ENCODE results near the gene ZSCAN31. TPM values are rescaled to one million over a fixed set of nuclear protein-coding genes. Genes with fewer than 3 reads are reported as not detected.

ZSCAN31 gene
- total and polyA plus RNA-seq, 4 donors, result 4.4 to 10.9 (median 7.9) TPM

DNA sequence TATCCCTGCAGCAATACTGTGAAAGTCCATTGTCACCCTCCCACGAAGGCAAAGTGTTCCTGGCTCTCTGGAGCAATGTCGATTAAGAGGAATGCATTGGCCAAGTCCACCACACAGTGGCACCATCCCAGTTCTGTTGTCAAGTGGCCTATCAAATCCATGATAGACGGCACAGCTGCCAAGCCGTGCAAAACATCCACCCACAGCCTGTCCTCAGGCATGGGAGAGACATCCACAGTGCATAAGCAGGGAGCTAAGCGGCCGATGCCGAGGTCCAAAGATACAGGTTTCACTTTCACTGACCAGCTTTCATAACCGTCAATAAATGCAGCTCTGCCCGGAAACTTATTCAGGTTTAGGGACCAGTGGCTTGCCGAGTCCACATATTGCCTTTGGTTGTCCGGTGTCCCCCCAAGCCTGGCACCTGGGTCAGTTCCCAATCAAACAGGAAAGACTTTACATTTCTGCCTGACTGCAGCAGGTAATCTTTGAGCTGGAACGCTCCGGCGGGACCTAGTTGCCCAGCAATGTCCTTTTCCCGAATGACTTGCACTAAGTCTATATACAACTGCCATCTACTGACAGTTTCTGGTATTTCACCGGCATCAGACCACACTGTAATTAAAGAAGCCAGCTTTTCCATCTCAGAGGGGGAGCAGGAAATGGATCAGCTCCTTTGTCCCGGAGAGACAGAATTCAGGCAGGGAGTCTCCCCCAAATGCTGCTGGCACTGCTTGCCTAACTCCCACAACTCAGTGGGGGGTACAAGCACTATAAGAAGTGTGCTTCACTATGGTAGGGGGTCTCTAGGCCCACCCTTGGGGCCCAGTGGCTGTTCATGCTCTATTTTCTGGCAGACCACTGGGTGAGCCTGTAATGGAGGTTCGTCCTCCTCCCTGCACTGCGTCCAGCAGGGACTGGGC, 20.1 kb upstream of the ZSCAN31 start:
- WGBS, 2 donors, result 1 to 2% methylated on average over 19 of the region's 19 CpGs
- H3K4me3 ChIP-seq (ENCODE audit: low read length in 2 of 2), result peak overlapping the region; percentile 48 to 75
- intact Hi-C loops (cut with DNase I), result loop anchor here (2.0 to 10.0 kb wide), 6 partner anchors 74 to 221 kb away; partner anchors contain the start of genes NKAPL (in 2 of the 2), ZKSCAN4 (in 2 of the 2), ZSCAN9 (in 2 of the 2) and PGBD1 (in 1 of the 2)

DNA sequence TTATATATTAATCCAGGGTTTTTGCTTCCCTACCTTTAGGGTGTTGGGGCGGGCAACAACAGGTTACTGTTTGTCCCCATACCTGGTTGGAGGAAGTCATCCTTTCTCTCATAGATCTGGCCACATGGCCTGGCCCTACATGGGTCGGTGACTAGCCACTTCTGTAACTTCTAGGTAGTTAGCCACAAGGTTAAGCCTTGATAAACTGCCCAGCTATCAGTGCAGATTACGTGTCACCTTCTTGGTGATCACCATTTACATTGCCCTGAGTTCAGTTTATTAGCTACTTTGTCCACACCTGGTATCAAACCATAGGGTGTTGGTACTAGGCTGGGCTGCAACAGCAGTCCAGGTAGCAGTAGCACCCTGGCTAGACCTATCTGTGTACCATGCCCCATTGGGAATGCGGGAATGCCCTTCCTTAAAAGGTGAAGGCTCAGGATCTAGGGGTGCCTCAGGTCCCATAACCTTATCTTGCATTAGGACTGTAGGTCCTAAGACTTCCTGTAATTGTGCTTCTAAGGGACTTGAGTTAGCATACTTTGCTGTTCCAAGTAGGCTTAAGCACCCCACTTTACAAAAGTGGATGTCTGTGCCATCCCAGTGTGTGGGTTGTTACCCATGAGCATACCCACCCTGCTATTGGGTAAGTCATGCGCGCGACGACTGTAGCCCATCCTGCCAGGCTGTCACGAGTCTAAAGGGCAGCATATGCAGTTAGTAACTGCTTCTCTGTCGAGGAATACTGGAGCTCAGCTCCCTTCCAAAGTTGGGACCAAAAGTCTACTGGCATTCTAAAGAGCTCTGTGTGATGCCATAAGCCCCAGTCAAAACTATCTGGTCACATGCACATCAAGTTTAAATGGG, 19.0 kb upstream of the ZSCAN31 start:
- no peaks in the 10 kb centered on the region for H3K27me3 ChIP-seq (ENCODE audit: control insufficient read depth in 1 of 2, insufficient read depth in 2 of 2, low read length in 1 of 2)
- WGBS, 2 donors, result 77 to 79% methylated on average over 10 of the region's 10 CpGs
- ATAC-seq (ENCODE audit: low FRiP score) (no peak), DNase-seq (no peak)
- H3K36me3 ChIP-seq (ENCODE audit: control insufficient read depth in 1 of 2, insufficient read depth in 2 of 2, low read length in 1 of 2), result no peaks in the 10 kb centered on the region
- H3K9me3 ChIP-seq (ENCODE audit: control insufficient read depth, low read length), result no peaks in the 10 kb centered on the region
- H3K4me3 ChIP-seq (ENCODE audit: low read length in 2 of 2), result peak overlapping the region in 1 of 2 donors; percentile 48
- intact Hi-C loops (cut with DNase I), result loop anchor here (2.0 to 10.0 kb wide), 6 partner anchors 73 to 220 kb away; partner anchors contain the start of genes NKAPL (in 2 of the 2), ZKSCAN4 (in 2 of the 2), ZSCAN9 (in 2 of the 2) and PGBD1 (in 1 of the 2)
- peak overlapping the region in 1 of 2 donors; percentile 34 for H3K27ac ChIP-seq (ENCODE audit: low read depth in 1 of 2, low read length in 2 of 2)
- H3K4me1 ChIP-seq (ENCODE audit: control insufficient read depth in 1 of 2, insufficient read depth in 2 of 2, low read length in 2 of 2), result no peaks in the 10 kb centered on the region

More for the DNA sequence above, 20.1 kb upstream of the ZSCAN31 start:
- ATAC-seq (ENCODE audit: low FRiP score), result peak; percentile 92
- Histone ChIP-seq H3K9me3 (ENCODE audit: control insufficient read depth, low read length) (no peaks in the 10 kb centered on the region), H3K27me3 (ENCODE audit: control insufficient read depth in 1 of 2, insufficient read depth in 2 of 2, low read length in 1 of 2) (no peaks in the 10 kb centered on the region), H3K36me3 (ENCODE audit: control insufficient read depth in 1 of 2, insufficient read depth in 2 of 2, low read length in 1 of 2) (no peaks in the 10 kb centered on the region), H3K4me1 (ENCODE audit: control insufficient read depth in 1 of 2, insufficient read depth in 2 of 2, low read length in 2 of 2) (no peaks in the 10 kb centered on the region), H3K27ac (ENCODE audit: low read depth in 1 of 2, low read length in 2 of 2) (peak overlapping the region in 1 of 2 donors; percentile 82)
- peak; percentile 75 to 81 for DNase-seq

DNA sequence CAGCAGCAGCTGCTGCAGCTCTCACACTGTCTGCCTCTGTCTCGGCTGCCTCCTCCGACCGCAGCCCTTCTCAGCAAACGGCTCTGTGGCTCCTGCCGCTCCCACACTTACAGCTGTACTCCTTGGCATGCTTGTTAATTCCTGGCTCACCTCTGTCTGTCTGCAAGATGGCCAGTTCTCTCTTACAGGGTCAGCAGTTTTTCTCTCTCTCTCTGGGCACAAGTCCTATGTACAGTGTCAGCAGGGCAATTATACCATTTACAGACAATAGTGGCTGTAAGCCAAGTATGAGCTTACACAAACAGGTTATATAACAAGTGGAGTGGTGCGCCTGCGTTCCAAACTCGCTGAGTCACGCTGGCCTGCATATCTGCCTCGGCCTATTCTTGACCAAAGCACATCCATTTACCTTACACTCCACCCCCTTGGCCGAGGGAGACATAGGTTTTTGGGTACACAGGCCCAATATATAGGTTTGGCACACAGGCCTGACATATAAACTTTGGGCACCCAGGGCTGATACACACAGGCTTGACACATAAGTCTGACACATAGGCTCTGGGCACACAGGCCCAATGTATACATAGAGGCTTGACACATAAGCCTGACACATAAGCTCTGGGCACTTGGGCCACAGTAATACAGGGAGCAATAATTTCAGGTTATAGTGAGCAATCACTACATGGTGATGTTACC, 18.2 kb upstream of the ZSCAN31 start:
- Histone ChIP-seq H3K4me3 (ENCODE audit: low read length in 2 of 2) (no peak overlapping the region), H3K4me1 (ENCODE audit: control insufficient read depth in 1 of 2, insufficient read depth in 2 of 2, low read length in 2 of 2) (no peaks in the 10 kb centered on the region), H3K27ac (ENCODE audit: low read depth in 1 of 2, low read length in 2 of 2) (no peak overlapping the region), H3K9me3 (ENCODE audit: control insufficient read depth, low read length) (no peaks in the 10 kb centered on the region), H3K36me3 (ENCODE audit: control insufficient read depth in 1 of 2, insufficient read depth in 2 of 2, low read length in 1 of 2) (no peaks in the 10 kb centered on the region), H3K27me3 (ENCODE audit: control insufficient read depth in 1 of 2, insufficient read depth in 2 of 2, low read length in 1 of 2) (no peaks in the 10 kb centered on the region)
- ATAC-seq (ENCODE audit: low FRiP score) (no peak), DNase-seq (peak; percentile 58 to 76)
- WGBS, 2 donors, result 76 to 79% methylated on average over 11 of the region's 11 CpGs
- intact Hi-C loops (cut with DNase I), result loop anchor here (2.0 to 10.0 kb wide), 3 partner anchors 99 to 219 kb away; partner anchors contain the start of genes NKAPL (in 2 of the 2), ZKSCAN4 (in 2 of the 2) and ZSCAN9 (in 1 of the 2)

DNA sequence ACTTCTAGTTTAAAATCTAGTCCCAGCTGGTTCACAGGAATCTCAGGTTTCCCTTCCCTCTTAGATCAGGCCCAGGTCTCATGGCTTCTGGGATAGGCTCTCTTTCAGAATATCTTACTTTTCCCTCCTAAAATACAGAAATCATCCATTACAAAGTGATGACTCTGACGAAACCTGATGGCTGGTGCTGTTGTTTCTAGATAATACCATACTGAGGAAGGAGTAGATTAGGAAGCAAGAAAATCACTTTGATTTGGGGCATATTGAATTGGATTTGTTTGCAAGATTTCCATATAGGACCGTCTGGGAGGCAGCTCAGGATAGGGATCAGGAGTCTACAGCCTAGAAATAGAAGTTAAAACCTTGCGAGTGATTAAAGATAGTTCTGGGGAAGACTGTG, 17.4 kb upstream of the ZSCAN31 start:
- Histone ChIP-seq H3K4me1 (ENCODE audit: control insufficient read depth in 1 of 2, insufficient read depth in 2 of 2, low read length in 2 of 2) (no peaks in the 10 kb centered on the region), H3K27ac (ENCODE audit: low read depth in 1 of 2, low read length in 2 of 2) (no peak overlapping the region)
- ATAC-seq (ENCODE audit: low FRiP score), result no peak

DNA sequence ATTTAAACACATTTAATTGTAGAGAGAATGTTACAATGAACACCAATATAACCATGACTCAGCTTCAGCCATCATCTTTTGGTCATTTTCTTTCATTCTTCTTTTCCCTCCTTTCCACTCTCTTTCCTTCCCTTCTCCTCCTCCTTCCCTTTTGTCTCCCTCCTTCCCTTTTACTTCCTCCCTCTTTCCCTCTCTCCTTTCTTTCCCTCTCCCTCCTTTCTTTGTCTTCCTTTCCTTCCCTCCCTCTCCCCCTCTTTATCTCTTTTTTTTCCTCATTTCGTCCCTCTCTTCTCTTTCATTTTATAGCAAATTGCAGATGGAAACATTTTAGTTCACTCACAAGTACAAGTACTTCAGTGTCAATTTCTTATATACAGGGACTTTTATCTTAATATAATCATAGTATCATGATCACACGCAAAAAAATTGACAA, 15.6 kb upstream of the ZSCAN31 start:
- no peaks in the 10 kb centered on the region for H3K27me3 ChIP-seq (ENCODE audit: control insufficient read depth in 1 of 2, insufficient read depth in 2 of 2, low read length in 1 of 2)
- intact Hi-C loops (cut with DNase I), result loop anchor here (10.0 kb wide), 1 partner anchor 97 kb away; the partner anchor contains the start of genes NKAPL (in 2 of the 2) and ZKSCAN4 (in 2 of the 2)
- 66% methylated on average over 2 of the region's 2 CpGs for WGBS, 2 donors
- DNase-seq (no peak), ATAC-seq (ENCODE audit: low FRiP score) (no peak)
- H3K9me3 ChIP-seq (ENCODE audit: control insufficient read depth, low read length), result no peaks in the 10 kb centered on the region
- H3K27ac ChIP-seq (ENCODE audit: low read depth in 1 of 2, low read length in 2 of 2), result no peak overlapping the region
- no peaks in the 10 kb centered on the region for H3K4me1 ChIP-seq (ENCODE audit: control insufficient read depth in 1 of 2, insufficient read depth in 2 of 2, low read length in 2 of 2)
- no peaks in the 10 kb centered on the region for H3K36me3 ChIP-seq (ENCODE audit: control insufficient read depth in 1 of 2, insufficient read depth in 2 of 2, low read length in 1 of 2)
- no peak overlapping the region for H3K4me3 ChIP-seq (ENCODE audit: low read length in 2 of 2)

More for the DNA sequence above, 17.4 kb upstream of the ZSCAN31 start:
- H3K4me3 ChIP-seq (ENCODE audit: low read length in 2 of 2), result no peak overlapping the region
- 89 to 90% methylated on average over 3 of the region's 3 CpGs for WGBS, 2 donors
- intact Hi-C loops (cut with DNase I), result loop anchor here (10.0 kb wide), 1 partner anchor 99 kb away; the partner anchor contains the start of genes NKAPL (in 2 of the 2) and ZKSCAN4 (in 2 of the 2)
- no peaks in the 10 kb centered on the region for H3K9me3 ChIP-seq (ENCODE audit: control insufficient read depth, low read length)
- H3K36me3 ChIP-seq (ENCODE audit: control insufficient read depth in 1 of 2, insufficient read depth in 2 of 2, low read length in 1 of 2), result no peaks in the 10 kb centered on the region
- DNase-seq, result no peak
- no peaks in the 10 kb centered on the region for H3K27me3 ChIP-seq (ENCODE audit: control insufficient read depth in 1 of 2, insufficient read depth in 2 of 2, low read length in 1 of 2)

DNA sequence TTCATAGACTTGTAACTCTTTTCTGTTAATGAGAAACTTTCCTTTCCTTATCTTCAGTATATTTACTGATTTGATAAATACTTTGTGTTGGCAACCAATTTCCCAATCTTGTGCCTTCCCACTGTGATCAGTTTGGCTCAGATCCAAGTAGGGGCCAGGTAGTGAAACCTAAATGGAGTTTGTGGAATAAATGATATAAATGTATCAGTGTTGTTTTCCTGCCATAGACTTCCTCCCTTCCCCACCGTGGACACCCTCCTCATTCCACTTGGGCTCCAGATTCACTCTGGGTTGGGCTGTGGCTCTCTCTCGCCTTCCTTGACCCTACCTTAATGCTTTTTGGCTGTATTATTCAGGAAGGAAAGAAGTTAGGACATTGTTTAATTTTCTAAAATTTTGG, 15.1 kb upstream of the ZSCAN31 start:
- DNase-seq (no peak), ATAC-seq (ENCODE audit: low FRiP score) (no peak)
- Histone ChIP-seq H3K27me3 (ENCODE audit: control insufficient read depth in 1 of 2, insufficient read depth in 2 of 2, low read length in 1 of 2) (no peaks in the 10 kb centered on the region), H3K4me3 (ENCODE audit: low read length in 2 of 2) (no peak overlapping the region), H3K27ac (ENCODE audit: low read depth in 1 of 2, low read length in 2 of 2) (no peak overlapping the region), H3K4me1 (ENCODE audit: control insufficient read depth in 1 of 2, insufficient read depth in 2 of 2, low read length in 2 of 2) (no peaks in the 10 kb centered on the region), H3K36me3 (ENCODE audit: control insufficient read depth in 1 of 2, insufficient read depth in 2 of 2, low read length in 1 of 2) (no peaks in the 10 kb centered on the region), H3K9me3 (ENCODE audit: control insufficient read depth, low read length) (no peaks in the 10 kb centered on the region)
- intact Hi-C loops (cut with DNase I), result loop anchor here (10.0 kb wide), 1 partner anchor 96 kb away; the partner anchor contains the start of genes NKAPL (in 2 of the 2) and ZKSCAN4 (in 2 of the 2)
- WGBS, 2 donors, result 80% methylated on average over 2 of the region's 2 CpGs

DNA sequence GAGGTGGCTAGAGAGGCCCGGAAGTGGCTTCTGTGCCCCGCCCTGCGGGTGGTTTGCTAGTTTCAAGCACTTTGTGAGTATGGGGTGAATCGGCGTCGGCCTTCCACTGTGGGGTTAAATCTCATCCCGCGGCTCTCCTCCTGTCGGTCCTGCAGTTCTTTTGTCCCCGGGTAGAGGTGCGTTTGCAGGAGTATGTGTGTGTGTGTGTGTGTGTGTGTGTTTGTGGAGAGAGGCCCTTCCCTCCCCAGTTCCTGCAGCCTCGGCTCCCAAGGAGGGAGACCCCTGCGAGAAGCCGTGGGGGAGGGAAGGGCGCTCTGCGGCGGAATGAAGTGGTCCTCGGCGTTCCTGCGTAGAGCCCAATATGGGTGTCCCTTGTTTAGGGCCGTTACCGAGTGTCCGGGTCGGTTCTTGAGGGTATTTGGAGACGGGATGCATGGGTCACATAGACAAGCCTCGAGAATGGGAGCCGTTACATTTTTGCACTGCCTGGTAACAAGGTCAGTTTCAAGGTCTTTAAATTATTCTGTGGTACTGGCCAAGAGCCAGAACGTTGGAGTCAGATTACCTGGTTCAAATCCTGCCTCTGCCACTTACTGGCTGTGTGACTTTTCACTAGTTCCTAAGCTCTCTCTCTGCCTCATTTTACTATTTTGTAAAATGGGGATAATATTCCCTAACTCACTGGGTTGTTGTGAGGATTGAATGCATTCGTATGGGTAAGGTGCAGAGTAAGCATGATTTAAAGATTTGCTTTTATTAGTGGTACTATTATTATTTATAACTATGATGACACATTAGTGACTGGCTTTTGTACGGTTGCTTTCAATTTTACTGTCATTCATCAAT, 14.2 kb upstream of the ZSCAN31 start, which contains the start of gene ZKSCAN3:
Gene ZKSCAN3, plus strand, starts transcription at position 56 of the 846 bp plus-strand sequence. CDS start 9,640 bp downstream, outside the sequence.
- ATAC-seq (ENCODE audit: low FRiP score) (peak; percentile 94), DNase-seq (peak; percentile 90 to 91)
- Histone ChIP-seq H3K4me1 (ENCODE audit: control insufficient read depth in 1 of 2, insufficient read depth in 2 of 2, low read length in 2 of 2) (no peaks in the 10 kb centered on the region), H3K27ac (ENCODE audit: low read depth in 1 of 2, low read length in 2 of 2) (peak within 1 kb of the TSS in 1 of 2 donors; percentile 66), H3K4me3 (ENCODE audit: low read length in 2 of 2) (peak within 1 kb of the TSS; percentile 55 to 83), H3K9me3 (ENCODE audit: control insufficient read depth, low read length) (no peaks in the 10 kb centered on the region), H3K27me3 (ENCODE audit: control insufficient read depth in 1 of 2, insufficient read depth in 2 of 2, low read length in 1 of 2) (no peaks in the 10 kb centered on the region), H3K36me3 (ENCODE audit: control insufficient read depth in 1 of 2, insufficient read depth in 2 of 2, low read length in 1 of 2) (no peaks in the 10 kb centered on the region)
- WGBS, 2 donors, result 1 to 2% methylated on average over 30 of the region's 30 CpGs
- intact Hi-C loops (cut with DNase I), result loop anchor here (10.0 kb wide), 2 partner anchors 65 to 95 kb away; partner anchors contain the start of genes NKAPL (in 2 of the 2), ZKSCAN4 (in 2 of the 2) and PGBD1 (in 1 of the 2)

Measured in aorta (tissue), 5 donors.